Activated T-helper 9 cell treated with anti-CD3 and anti-CD28 coated beads, Interleukin-2, amount 50 U/mL, for 16 hours (primary cell): ENCODE data around the gene TBC1D22A.

Source experiments
- DNase-seq: peaks from one replicate; pipeline ENCODE4 v3.0.0-alpha.2; 2020; ENCODE audit warnings: low read depth

TBC1D22A gene

DNA sequence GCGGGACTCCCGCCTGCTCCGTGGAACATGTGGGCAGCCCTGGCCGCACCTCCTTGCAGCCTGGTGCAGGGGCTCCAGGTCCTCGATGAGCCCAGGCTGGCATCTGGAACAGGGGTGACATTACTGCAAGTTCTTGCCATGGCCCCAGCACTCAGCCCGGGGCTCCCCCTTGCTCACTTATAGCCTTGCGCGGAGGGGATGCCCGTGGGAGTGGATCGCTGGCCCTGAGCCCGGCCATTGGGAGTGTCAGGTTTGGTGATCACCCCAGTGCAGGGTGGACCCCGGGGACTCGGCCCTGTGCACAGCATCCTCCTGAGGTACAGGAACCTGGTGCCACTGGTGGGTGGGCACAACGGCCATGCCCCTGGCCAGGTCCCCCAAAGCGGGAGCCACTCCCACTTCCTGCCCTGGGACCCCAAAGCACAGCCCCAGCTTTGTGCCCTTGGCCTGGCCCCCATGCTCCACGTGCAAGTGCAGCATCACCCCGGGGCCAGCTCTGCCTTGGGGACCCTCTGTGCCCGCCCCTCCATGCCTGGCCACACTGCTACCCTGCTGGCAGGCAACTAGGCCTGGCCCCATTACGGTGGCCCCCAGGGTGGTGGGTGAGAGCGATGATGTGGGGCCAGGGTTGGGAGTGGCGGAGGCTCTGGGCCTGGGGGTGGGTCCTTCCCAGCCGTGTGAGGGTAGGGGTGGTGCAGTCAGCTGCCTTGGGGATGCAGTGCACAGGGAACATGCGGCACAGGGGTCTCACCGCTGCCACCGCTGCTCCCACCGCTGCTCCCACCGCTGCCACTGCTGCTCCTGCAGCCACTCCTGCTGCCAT, 439.8 kb downstream of the TBC1D22A start:
- DNase-seq: no peak

DNA sequence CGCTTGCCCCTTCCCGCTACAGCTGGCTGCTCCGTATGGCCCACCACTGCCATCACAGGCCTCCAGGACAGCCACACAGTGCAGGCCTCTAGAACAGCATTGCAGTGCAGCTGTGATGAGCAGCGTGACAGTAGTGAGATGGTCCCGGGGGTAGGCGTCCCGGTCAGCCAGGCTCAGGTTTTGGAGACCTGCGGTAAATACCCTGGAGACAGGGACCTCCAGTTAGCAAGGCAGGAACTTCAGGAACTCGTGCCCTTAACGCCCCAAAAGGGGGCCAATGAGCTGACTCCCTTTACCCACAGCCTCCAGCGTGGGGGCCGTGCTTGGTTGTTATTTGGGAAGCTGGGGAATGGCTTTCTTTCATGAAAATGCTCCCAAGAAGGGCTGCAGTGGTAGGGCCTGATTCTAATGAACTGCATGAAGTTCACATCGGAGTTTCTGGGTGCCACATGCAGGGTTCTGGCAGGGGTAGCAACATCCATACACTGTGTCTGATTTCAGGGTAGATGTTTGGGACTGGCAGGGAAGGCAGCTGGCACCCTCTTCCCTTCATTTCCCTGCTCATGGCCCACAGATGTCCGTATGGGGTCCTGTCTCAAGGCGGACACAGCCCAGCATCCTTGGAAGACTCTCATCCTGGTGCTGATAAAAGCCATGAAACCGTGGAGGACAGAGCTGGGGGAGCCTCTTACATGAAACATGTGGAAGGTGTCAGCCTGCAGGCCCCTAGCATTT, 440.5 kb downstream of the TBC1D22A start:
- DNase-seq: no peak

DNA sequence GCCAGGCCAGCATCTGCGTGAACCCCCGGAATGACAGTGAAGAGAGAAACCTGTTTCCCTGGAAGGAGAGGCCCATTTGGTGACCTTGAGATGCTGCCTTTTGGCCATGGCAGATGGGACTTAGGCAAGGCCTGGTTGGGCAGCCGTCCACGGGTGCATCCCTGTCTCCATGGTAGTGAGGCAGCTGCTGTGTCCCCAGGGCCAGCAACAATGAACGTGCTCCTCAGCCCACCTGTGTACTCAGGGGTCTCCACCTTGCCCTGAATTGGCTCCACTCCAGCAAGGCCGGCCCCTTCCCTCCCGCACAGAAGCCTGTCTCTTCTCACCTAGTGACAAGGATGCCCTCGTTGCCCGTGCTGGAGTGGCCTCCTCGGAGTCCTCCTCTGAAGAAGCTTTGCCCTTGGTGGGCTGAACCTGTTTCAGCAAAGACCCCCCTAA, 441.1 kb downstream of the TBC1D22A start:
- no peak for DNase-seq

DNA sequence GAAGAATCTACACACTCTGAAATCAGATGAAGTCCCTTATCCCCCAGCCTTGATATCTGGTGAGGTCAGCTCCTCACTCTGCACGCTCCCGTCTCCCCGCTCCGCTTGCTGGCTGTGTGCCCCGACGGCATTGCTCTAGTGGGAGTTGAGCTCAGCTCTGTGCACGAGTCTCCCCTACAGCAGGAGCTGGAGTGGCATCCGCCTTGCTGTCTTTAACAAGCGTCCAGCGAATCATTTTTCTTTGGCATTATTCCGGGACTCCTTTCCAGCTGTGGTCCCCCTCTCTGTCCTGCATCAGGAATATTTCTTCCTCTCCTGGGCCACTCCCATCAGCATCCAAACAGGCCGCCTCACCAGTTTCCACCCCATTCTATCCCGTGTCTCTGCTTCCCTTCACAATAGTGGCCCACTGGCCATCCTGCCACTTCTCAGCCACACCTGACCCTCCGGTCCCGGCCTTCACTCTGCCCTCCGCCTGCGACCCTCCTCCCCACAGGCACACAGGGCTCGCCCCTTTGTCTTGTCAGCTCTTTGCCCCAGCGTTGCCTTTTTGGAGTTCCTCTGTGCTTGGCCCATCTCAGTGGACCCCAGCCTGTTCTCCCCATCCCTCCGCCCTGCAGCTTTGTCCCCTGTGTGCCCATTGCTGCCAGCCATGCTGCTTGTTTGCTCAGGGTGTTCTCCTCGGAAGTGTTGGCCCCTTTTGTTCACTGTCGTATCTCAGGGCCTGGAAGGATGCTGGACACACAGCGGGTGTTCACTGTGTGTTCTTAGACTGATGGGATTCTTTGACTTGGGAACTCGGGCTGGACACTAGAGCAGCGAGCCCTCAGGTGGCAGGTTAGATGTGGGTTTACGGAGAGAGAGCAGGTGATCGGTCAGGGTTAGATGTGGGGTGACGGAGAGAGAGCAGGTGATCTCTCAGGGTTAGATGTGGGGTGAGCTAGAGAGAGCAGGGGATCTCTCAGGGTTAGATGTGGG, 441.8 kb downstream of the TBC1D22A start:
- no peak for DNase-seq

DNA sequence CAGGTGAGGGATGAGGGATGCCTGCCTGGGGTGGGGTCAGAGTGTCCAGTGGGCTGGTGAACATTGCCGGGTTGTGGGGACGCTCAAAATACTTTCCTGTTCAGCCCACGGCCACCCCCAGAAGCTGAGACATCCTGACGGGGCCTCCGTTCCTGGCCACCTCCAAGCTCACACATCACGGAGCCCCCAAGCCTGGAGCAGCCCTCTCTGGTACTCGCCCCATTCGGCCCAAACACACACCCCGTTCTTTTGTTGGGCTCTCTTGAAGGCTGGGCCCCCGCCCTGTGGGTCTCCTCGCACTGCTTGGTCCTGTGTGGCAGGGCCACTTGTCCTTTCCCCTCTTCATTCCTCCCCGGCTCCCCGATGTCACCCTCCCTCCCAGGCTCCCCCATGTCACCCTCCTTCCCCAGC, 442.6 kb downstream of the TBC1D22A start:
- no peak for DNase-seq

DNA sequence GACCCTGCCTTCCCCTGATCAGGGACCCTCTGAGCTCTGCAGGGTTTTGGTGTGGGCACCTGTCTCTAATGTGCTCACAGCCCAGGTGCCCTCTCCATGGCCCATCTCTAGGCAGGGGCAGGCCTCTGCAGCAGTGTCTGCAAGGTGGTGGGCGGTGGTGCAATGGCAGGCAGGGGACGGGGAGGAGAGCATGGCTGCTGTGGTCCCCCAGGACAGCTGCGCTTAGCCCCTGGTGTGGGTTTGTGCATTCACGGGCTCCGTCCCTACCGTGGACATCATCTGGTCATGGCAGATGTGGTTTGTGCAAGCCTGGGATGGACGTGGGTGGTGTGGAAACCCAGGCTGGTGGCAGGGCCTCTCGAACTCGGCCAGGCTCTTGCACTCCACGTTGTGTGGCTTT, 443.1 kb downstream of the TBC1D22A start:
- no peak for DNase-seq

DNA sequence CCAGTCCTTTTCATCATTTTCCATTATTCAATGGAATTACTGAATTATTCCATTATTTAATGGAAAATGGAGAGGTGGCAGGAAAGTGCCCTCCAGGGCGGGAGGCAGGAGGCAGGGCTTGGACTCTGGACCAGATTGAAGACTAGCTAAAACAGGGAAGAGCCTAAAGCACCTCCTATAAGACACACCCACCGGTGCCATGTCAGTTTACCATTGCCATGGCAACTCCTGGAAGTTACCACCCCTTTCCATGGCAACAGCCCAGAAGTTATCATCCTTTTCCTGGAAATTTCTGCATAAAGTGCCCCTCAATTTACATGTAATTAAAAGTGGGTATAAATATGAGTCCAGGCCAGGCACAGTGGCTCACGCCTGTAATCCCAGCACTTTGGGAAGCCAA, 443.7 kb downstream of the TBC1D22A start:
- no peak for DNase-seq

DNA sequence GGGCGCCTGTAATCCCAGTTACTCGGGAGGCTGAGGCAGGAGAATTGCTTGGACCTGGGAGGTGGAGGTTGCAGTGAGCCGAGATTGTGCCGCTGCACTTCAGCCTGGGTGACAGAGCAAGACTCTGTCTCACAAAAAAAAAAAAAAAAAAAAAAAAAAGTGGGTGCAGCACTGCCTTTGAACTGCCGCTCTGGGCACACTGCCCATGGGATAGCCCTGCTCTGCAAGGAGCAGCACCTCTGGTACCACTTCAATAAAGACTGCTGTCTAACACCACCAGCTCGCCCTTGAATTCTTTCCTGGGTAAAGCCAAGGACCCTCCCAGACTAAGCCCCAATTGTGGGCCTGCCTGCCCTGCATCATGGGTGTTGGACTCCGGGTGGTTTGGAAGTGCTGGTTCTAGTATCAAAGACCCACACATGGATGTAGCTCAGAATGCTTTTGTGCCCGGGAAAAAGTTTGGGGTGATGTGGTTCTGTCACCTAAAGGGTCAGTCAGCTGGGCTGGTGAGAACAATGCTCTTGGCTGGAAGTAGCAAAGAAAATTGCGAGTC, 444.3 kb downstream of the TBC1D22A start:
- DNase-seq: no peak

DNA sequence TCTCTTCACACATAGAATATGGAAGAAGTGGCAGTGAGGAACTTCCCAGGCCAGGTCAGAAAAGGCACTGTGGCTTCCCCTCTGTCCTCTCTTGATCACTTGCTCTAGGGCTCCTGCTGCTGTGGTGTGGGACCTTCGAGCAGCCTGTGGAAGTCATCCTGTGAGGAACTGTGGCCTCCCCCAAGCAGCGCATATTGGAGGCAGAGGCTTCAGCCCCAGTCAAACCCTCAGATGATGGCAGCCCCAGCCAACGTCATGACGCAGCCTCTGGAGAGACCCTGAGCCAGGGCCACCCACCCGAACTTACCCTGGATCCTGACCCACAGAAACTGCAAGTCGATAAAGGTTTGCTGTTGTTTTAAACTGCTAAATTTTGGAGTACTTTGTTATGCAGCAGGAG, 444.9 kb downstream of the TBC1D22A start:
- DNase-seq: no peak

DNA sequence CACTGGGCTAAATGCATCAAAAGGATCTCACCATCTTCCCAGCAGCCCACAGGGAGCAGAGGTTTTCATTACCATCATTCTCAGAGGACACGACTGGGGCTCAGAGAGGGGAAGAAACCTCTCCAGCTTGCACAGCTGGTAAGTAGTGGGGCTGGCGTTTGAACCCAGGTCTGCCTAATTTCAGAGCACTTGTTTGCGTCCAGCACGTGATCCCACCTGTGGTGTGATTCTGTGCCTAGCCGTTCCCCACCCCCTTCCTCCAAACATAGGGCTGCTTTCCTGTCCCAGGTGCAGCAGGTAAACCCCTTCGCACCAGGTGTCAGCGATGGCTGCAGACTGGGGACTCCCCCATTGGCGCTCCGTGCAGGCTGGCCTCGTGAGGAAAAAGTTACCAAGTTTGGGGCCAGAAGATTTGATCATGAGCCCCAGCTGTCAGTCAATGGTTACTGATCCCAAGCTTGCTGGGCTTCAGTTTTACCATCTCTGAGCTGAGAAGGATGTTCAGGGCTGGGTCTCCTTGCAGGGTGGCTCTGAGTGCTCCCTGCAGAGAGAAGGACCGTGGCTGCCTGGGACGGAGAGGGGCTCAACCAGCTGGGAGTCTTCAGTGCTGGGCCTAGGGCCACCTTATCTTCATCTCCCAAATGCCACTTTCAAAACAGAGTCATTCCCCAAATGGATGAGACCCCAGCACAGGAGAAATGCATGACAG, 445.6 kb downstream of the TBC1D22A start:
- DNase-seq: no peak

DNA sequence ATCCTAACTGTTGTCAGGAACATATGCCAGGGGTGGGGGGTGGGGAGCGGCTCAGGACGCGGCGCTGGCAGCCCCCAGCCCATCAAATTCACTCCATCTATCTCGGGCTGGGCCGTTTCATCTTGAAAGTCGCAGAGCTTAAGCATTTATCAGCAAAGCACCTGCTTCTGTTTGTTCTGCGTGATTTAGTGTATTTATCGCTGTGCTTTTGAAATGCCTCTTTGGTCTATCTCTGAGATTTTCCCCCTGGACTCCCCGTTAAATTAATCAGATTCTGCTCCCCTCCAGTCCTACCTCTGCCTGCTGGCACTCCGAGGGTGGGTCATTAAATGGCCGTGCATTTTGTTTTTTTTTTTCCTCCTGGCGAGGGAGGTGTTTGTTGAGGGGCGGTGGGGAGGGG, 446.2 kb downstream of the TBC1D22A start:
- no peak for DNase-seq

DNA sequence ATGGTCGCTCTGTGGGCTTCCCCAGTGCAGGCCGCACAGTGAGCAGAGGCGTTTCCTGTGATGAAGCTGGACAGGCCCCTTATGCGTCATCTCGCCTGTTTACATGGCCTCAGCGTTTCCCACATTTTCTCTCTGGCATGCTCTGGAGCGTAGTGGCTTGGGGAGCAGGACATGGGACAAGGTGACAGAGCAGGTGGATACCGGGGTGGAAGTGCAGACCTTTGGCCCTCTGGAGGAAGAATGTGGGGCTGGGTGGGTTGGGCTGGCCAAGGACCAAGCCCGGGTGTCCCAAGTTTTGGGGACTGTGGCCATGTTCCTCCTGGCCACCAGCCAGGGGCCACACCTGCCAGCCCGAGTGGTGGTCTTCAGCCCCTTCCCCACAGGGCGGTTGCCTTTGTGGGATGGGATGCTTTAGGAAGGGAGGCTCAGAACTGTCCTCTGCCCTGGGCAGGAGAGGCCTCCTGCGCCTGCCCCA, 446.6 kb downstream of the TBC1D22A start:
- DNase-seq: no peak

DNA sequence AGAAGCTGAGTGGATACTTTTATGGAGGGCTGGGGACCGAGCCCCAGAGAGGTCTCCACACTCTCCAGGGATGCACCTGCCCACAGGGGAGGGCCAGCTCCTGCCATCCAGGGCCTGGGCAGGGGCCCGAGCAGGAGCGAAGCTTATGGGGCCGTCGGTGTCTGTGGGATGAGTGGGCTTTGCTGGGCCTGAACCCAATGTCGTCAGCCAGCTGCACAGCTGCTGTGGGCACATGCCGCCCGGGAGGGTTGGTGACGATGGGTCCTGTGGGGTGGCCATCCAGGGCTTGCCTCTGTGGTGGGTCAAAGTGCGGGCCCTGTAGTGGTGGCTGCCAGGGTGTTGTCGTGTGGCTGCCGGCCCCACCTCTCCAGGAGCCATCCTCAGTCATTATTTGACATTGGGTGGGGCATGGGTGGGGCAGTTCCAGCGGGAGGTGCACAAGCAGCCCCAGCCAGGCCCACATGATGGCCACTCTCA, 447.1 kb downstream of the TBC1D22A start:
- no peak for DNase-seq

DNA sequence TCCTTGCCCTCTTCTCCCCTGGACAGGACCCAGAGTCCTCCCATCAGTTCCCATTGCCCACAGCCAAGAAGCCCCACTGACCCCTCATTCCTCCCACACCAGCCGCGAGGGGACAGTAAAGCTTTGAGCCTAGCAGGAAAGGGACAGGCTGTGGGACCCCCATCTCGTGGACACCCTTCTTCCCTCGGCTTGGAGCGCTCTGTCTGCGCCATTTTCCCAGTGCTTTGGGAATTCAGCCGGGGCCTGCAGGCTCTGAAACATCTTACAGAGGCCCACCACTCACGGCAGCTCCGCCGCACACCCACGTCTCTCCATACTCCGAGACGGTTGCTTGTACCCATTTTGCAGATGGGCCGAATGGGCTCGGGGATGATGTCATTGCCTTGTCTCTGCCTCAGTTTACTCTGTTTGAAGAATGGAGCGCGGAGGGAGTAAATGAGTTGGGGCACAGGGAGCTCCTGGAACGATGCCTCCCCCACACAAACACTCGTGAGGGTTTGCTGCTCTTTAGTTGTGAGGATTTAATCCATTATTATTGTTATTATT, 447.7 kb downstream of the TBC1D22A start:
- no peak for DNase-seq

DNA sequence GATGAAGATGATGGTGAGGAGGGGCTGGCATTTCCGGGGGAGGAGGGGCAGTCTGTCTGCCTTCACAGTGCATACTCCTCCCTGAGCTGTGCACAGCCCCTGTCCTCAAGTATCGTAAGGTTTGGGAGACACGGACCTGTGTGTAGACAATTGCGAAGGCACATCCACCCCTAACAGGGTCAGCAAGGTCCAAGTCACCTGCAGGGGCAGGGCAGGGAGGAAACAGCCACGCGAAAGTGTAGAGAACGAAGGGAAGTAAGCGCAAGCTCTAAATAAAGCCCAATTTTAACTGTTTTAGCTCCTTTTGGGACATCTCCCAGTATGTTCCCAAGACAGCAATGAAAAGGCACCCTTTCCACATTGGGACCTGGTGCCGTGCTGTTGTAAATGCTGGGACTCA, 448.2 kb downstream of the TBC1D22A start:
- DNase-seq: no peak

DNA sequence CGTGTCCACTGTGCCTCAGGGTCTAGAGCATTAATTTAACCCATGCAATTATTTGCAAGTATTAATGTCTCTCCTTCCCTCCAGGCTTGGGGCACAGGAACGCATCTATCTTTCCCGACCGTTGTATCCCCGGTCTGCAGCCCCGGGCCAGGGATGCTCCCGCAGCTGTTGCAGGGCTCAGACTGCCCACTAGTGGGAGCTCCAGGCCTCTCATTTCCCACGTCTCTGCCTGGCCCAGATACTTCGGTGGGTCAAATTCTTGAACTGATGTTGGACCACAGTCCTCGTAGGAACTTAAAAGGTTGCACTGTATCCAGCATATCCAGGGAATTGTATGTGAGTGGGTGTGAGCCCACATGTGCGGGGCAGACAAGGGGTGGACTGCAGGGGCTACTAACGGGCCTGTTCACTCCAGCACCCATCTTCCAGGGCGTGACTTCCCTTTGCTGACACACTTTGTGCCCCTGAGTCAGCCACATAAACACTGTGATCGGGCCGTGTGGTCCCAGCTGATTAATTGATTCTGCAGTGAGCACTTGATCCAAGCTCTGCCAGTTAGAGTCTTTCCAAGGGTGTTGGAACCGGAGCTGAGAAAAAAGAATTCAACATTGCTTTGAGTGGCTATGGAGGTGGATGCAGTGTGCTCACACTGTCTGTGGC, 451.3 kb downstream of the TBC1D22A start:
- no peak for DNase-seq

DNA sequence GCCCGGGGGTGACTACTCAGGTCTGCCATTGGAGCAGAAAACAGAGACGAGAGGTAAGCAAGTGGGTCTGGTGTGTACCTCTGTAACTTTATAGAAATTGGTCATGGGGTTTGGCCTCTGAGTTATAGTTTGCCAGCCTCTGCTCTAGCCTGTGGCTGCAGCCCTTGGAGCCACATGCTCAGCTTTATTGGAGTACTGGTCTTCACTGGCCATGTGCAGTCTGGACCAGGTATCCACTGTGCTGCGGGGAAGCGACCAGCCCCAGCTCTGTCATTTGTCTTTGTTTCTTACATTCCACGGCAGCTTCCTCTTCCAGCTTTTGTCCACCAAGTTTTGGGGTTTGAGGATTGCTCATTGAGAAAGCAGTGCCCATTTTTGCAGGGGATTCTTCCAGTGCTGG, 453.4 kb downstream of the TBC1D22A start:
- no peak for DNase-seq

DNA sequence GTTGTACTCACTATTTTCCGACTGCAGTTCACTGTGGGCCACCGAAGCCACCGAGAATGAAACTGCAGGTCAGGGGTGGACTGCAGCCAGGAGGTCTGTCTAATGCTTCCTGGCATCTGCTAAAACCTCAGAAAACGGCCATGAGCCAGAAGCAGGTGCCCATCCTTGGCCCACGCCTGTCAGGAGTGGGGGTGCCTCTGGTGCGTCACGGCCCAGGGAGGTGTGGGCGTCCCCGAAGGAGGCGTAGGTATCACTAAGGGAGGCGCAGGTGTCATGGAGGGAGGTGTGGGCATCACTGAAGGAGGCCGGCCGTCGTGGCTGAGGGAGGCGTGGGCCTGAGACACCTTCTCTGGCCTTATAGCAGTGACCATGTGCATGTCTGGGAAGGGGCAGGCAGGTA, 456.2 kb downstream of the TBC1D22A start:
- no peak for DNase-seq

DNA sequence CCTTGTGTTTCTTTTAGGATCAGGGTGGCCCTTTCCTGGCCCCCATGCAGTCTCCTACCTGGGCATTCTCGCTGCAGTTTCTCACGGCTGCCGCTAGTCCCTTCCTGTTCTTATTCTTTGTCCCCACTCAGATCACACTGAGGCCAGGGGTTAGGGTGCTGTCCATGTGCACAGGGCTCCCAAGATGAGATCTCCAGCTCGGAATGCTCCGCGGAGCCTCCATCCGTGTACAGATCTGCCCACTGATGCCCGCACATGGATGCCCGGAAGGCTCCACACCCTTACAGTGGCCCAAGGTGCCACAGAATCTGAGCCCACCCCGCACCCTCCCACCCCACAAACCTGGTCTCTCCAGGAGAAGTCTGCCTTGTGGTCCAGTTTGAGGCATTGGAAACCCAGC, 457.3 kb downstream of the TBC1D22A start:
- no peak for DNase-seq

DNA sequence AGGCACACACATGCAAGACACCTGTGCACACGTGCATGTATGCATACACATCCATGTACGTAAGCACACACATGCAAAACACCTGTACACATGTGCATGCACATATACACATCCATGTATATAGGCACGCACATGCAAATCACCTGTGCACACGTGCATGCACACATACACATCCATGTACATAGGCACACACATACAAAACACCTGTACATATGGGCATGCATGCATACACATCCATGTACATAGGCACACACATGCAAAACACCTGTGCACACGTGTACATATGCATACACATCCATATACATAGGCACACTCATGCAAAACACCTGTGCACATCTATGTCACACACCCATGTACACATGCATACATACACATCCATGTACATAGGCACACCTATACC, 458.3 kb downstream of the TBC1D22A start:
- DNase-seq: no peak
